Measurements from ENCODE around the gene MLST8. TPM values are rescaled to one million over a fixed set of nuclear protein-coding genes. Genes with fewer than 3 reads are reported as not detected.

Gene MLST8
- polyA plus RNA-seq, 1 donor (not counting 4 experiments of a cell fraction or from before 2014, with no cell fraction given): 35.7 TPM

DNA sequence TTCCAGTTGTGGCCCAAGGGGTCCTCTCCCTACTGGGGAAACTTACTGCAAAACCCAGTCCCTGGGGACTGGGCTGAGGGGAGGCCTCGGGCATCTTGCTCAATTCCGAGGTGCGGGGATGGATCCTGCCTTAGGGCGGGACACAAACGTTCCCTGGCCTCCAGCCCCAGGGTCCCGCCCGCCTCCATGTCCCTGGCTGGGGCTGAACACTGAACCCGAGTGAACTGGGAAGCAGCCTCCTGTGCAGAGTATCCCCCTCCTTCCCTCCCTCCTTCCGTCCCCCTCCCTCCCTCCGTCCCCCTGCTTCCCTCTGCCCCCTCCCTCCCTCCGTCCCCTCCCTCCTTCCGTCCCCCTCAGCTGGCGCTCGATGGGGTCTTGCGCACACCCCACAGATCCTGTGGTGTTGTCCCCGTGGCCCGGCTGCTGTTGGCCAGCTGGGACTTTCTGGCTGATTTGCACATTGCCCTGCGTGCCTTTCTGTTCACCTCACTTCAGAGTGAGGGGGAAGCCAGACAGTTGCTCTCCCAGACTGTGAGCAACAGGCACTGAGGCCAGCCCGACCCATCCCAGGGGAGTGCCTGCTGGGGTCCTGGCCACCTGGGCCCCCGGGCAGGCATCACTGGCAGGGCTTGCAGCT is 44.2 kb upstream of the MLST8 start:
- H3K36me3 ChIP-seq (ENCODE audit: control insufficient read depth in 2 of 2, extremely low read depth in 1 of 2, insufficient read depth in 2 of 2, low read length in 2 of 2): peaks cover 5 to 9% of the 10 kb centered on the region in 2 experiments
- peak overlapping the region; percentile 50 for H3K9ac ChIP-seq (ENCODE audit: control insufficient read depth, extremely low read depth, insufficient read depth, low read length)
- peak overlapping the region; percentile 51 for H3K27ac ChIP-seq (ENCODE audit: control insufficient read depth, insufficient read depth, low read length)
- dilution Hi-C loops (cut with MboI; ENCODE audit: extremely low pct_ligation_motif_present, low sequenced_read_pairs): no loop called here
- no peak overlapping the region for H2AFZ ChIP-seq (ENCODE audit: control insufficient read depth, low read length)
- no peaks in the 10 kb centered on the region for H3K27me3 ChIP-seq (ENCODE audit: control insufficient read depth, extremely low read depth, insufficient read depth, low read length)
- DNase-seq (ENCODE audit: low read depth, low spot score) (no peak), FAIRE-seq (no peak)
- peaks cover 6% of the 10 kb centered on the region for H3K9me1 ChIP-seq (ENCODE audit: control insufficient read depth, extremely low read depth, insufficient read depth, low read length)
- H3K79me2 ChIP-seq (ENCODE audit: control insufficient read depth, insufficient read depth, low read length): peaks cover 70% of the 10 kb centered on the region
- TF ChIP-seq EZH2 (IDR thresholded peaks at IDR 0.05; ENCODE audit: low read length): no peak
- no peak for TF ChIP-seq CTCF (optimal IDR thresholded peaks at IDR 0.05 in 1 of 3, IDR thresholded peaks at IDR 0.05 in 1 of 3, conservative IDR thresholded peaks at IDR 0.05 in 1 of 3; ENCODE audit: extremely low read depth in 1 of 3, insufficient read depth in 2 of 3, low read length in 3 of 3)
- H3K4me3 ChIP-seq (ENCODE audit: control insufficient read depth in 2 of 3, extremely low read depth in 1 of 3, insufficient read depth in 2 of 3, low read depth in 1 of 3, low read length in 3 of 3): no peak overlapping the region
- H3K4me1 ChIP-seq (ENCODE audit: control insufficient read depth, extremely low read depth, insufficient read depth, low read length): peaks cover 65% of the 10 kb centered on the region
- peak overlapping the region; percentile 55 for H3K4me2 ChIP-seq (ENCODE audit: control insufficient read depth, extremely low read depth, insufficient read depth, low read depth, low read length)
- H4K20me1 ChIP-seq (ENCODE audit: control insufficient read depth, extremely low read depth, insufficient read depth, low read length): peaks cover 38% of the 10 kb centered on the region
- H3K9me3 ChIP-seq (ENCODE audit: control insufficient read depth, low read depth, low read length): no peaks in the 10 kb centered on the region

GRCh38 chr16:2161911-2162310 is 43.3 kb upstream of the MLST8 start:
- FAIRE-seq (no peak), DNase-seq (ENCODE audit: low read depth, low spot score) (no peak)
- Histone ChIP-seq H3K27me3 (ENCODE audit: control insufficient read depth, extremely low read depth, insufficient read depth, low read length) (no peaks in the 10 kb centered on the region), H3K9ac (ENCODE audit: control insufficient read depth, extremely low read depth, insufficient read depth, low read length) (peak overlapping the region; percentile 18), H3K36me3 (ENCODE audit: control insufficient read depth in 2 of 2, extremely low read depth in 1 of 2, insufficient read depth in 2 of 2, low read length in 2 of 2) (peaks cover 9 to 15% of the 10 kb centered on the region in 2 experiments), H3K4me2 (ENCODE audit: control insufficient read depth, extremely low read depth, insufficient read depth, low read depth, low read length) (peak overlapping the region; percentile 38), H2AFZ (ENCODE audit: control insufficient read depth, low read length) (no peak overlapping the region), H3K9me3 (ENCODE audit: control insufficient read depth, low read depth, low read length) (no peaks in the 10 kb centered on the region), H3K9me1 (ENCODE audit: control insufficient read depth, extremely low read depth, insufficient read depth, low read length) (peaks cover 6% of the 10 kb centered on the region), H3K79me2 (ENCODE audit: control insufficient read depth, insufficient read depth, low read length) (peaks cover 63% of the 10 kb centered on the region), H3K4me3 (ENCODE audit: control insufficient read depth in 2 of 3, extremely low read depth in 1 of 3, insufficient read depth in 2 of 3, low read depth in 1 of 3, low read length in 3 of 3) (peak overlapping the region in 1 of 3 experiments; percentile 26), H3K4me1 (ENCODE audit: control insufficient read depth, extremely low read depth, insufficient read depth, low read length) (peaks cover 62% of the 10 kb centered on the region), H4K20me1 (ENCODE audit: control insufficient read depth, extremely low read depth, insufficient read depth, low read length) (peaks cover 38% of the 10 kb centered on the region), H3K27ac (ENCODE audit: control insufficient read depth, insufficient read depth, low read length) (peak overlapping the region; percentile 36)
- dilution Hi-C loops (cut with MboI; ENCODE audit: extremely low pct_ligation_motif_present, low sequenced_read_pairs): no loop called here
- TF ChIP-seq EZH2 (IDR thresholded peaks at IDR 0.05; ENCODE audit: low read length) (no peak), CTCF (optimal IDR thresholded peaks at IDR 0.05 in 1 of 3, IDR thresholded peaks at IDR 0.05 in 1 of 3, conservative IDR thresholded peaks at IDR 0.05 in 1 of 3; ENCODE audit: extremely low read depth in 1 of 3, insufficient read depth in 2 of 3, low read length in 3 of 3) (no peak)

All from keratinocyte (primary cell).